Hepatocyte (in vitro differentiated cells): Measurements from ENCODE around the gene SPAG4.

Experiments
- EZH2 ChIP-seq: fragments of 200-600 bp; sonication (generic); IDR thresholded peaks from 2 replicates; pipeline ENCODE4 v1.6.1; 2016; ENCODE audit warnings: antibody characterized with exemption, mild to moderate bottlenecking, borderline replicate concordance
- EZH2phosphoT487 ChIP-seq: fragments of 200-600 bp; sonication (generic); IDR thresholded peaks from one replicate; pipeline ENCODE4 v1.6.1; 2018; ENCODE audit warnings: antibody characterized with exemption, mild to moderate bottlenecking, low read depth, moderate library complexity; ENCODE audit not compliant: unreplicated experiment, severe bottlenecking
- TF ChIP-seq, protein P1 (sequence below): fragments of 200-600 bp; sonication (generic); IDR thresholded peaks from 2 replicates; pipeline ENCODE4 v1.5.1; 2016; ENCODE audit warnings: antibody characterized with exemption, mild to moderate bottlenecking; ENCODE audit not compliant: poor library complexity

DNA sequence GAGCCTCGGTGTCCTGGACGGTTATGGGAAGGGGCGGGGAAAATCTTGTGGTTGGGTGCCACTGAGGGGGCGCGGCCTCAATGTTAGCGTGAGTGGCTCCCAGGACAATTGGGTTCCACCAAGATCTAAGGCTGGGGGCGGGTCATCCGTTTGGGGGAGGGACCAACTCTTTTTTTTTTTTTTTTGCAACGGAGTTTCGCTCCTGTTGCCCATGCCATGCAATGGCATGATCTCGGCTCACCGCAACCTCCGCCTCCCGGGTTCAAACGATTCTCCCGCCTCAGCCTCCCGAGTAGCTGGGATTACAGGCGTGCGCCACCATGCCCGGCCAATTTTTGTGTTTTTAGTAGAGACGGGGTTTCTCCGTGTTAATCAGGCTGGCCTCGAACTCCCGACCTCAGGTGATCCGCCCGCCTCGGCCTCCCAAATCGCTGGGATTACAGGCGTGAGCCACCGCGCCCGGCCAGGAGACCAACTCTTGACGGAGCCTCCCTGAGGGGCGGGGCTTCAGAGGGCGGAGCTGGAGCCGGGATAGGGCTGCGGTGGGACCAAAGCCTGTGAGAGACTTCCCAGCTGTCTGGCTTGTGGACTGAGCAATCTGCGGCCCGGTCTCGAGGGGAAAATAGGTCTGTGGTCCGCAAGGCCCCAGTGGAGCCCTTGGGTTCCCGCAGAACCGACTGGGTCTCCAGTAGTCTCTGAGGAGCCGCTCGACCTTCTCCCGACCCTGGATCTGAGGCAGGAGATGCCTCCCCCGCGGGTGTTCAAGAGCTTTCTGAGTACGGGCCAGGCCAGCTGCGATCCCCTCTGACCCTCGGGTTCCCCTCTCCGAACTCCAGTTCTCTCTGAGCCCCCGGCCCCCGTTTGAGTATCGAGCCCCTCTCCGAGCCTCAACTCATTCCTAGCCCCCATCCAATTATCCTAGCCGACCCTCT lies 1.1 kb downstream of the SPAG4 start:
- TF ChIP-seq, protein P1, sequence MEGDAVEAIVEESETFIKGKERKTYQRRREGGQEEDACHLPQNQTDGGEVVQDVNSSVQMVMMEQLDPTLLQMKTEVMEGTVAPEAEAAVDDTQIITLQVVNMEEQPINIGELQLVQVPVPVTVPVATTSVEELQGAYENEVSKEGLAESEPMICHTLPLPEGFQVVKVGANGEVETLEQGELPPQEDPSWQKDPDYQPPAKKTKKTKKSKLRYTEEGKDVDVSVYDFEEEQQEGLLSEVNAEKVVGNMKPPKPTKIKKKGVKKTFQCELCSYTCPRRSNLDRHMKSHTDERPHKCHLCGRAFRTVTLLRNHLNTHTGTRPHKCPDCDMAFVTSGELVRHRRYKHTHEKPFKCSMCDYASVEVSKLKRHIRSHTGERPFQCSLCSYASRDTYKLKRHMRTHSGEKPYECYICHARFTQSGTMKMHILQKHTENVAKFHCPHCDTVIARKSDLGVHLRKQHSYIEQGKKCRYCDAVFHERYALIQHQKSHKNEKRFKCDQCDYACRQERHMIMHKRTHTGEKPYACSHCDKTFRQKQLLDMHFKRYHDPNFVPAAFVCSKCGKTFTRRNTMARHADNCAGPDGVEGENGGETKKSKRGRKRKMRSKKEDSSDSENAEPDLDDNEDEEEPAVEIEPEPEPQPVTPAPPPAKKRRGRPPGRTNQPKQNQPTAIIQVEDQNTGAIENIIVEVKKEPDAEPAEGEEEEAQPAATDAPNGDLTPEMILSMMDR: no peak
- TF ChIP-seq EZH2phosphoT487: no peak
- no peak for TF ChIP-seq EZH2
